Measurements from ENCODE around the gene CFDP1.
A peak's percentile ranks its signal among the peaks of the same experiment; 100 is the strongest.

Gene CFDP1

DNA sequence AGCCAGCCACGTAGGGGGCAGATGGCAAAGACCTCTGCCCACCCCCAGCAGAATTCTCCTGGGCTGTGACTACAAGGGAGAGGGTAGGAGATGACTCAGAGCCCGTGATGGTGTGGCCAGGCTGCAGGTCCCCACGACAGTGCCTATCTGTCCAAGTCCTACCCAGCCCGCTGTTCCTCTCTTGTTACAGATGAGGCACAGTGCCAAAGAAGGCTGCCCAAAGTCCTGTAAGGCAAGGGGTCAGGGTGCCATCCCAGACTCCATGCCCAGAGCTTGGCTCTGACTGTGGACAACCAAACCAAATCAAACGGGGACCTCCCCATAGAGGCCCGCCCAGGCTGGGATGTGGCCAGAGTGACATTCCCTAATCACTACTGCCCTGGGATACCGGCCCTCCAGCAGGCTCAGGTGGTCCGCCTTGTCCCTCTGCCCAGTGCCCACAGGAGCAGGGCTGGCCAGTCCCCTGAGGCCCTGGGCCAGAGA is 169.3 kb downstream of the CFDP1 start:
- DNase-seq = no peak

- DNase-seq = no peak
Measured at GRCh38 chr16:75263291-75263962, 169.9 kb downstream of the CFDP1 start.

DNA sequence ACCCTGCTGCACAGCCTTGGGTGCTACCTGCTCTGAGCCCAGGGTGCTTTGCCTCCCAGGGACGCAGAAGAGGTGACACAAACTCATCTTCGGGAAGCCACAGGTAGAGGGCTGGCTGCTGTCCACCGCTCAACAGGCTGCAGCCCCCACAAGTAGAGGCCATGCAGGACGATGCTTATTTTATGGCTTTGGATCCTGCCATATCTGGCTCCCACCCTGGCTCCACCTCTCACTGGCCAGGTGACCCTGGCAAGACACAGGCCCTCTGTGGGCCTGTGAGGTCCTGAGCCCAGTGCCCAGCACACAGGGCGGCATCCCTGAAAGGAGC is 170.5 kb downstream of the CFDP1 start:
- DNase-seq = no peak

GRCh38 chr16:75262104-75262799 is 171.1 kb downstream of the CFDP1 start:
- DNase-seq = no peak

DNA sequence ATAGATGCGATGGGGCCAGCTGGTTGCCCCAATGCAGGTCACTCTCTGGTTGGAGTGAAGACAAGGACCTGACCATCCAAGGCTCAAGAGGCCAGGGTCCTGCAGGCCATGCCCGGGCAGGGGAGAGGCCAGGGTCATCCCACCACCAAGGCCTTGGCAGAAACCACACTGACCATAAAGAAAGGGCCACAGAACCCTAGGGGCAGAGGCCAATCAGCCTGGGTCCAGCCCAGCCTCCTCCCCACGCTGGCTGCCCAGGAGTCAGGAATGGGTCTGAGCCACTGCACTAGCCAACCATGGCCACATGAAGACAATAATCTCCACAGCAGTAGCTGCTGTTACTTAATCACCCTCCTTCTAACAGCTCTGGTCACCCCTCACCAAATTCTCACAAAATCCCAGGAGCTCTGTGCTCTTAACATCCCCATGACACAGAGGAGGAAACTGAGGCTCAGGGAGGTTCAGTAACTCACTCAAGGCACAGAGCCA is 171.7 kb downstream of the CFDP1 start:
- DNase-seq = no peak

GRCh38 chr16:75260851-75261589 is 172.3 kb downstream of the CFDP1 start:
- no peak for DNase-seq

DNA sequence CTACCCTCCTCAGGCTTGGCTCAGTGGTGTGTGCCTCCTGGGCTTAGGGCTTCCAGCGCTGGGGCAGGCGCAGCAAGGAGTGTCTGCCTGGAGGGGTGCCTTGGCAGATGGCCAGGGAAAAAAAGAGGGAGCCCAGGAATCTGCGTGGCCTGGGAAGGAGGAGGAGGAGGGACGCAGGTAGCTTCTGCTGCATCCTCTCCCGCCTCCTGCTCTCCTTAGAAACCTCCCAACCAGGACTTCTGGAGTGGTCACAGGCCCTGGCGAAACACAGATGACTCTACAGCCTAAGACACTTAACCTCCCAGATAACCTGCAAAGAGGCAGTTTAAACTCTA is 174.5 kb downstream of the CFDP1 start:
- no peak for DNase-seq

- no peak for DNase-seq
Measured at GRCh38 chr16:75257886-75258806, 175.2 kb downstream of the CFDP1 start.

- no peak for DNase-seq
Measured at GRCh38 chr16:75256696-75257343, 176.5 kb downstream of the CFDP1 start.

- DNase-seq = no peak
Measured at GRCh38 chr16:75256059-75256571, 177.2 kb downstream of the CFDP1 start.

DNA sequence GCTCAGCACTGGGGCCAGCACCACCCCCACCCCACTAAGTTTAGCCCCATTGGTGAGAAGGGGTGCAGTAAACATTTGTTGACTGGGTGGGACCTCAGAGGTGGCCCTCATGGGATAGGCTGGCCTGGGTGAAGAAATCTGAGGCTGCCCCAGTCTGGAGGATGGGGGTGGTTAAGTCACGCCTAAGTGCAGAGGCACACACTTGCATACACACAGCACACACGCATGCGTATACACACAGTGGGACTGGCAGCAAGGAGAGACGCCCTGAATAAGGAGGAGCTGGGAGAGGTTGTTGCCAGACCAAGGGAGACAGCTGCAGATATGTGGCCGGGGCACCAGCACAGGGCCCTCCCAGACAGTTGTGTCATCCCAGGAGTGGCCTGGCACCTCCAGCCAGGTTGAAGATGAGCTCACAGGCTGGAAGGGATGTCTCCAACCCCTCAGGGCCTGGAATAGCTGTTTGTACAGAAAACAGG is 178.9 kb downstream of the CFDP1 start:
- DNase-seq = no peak

DNA sequence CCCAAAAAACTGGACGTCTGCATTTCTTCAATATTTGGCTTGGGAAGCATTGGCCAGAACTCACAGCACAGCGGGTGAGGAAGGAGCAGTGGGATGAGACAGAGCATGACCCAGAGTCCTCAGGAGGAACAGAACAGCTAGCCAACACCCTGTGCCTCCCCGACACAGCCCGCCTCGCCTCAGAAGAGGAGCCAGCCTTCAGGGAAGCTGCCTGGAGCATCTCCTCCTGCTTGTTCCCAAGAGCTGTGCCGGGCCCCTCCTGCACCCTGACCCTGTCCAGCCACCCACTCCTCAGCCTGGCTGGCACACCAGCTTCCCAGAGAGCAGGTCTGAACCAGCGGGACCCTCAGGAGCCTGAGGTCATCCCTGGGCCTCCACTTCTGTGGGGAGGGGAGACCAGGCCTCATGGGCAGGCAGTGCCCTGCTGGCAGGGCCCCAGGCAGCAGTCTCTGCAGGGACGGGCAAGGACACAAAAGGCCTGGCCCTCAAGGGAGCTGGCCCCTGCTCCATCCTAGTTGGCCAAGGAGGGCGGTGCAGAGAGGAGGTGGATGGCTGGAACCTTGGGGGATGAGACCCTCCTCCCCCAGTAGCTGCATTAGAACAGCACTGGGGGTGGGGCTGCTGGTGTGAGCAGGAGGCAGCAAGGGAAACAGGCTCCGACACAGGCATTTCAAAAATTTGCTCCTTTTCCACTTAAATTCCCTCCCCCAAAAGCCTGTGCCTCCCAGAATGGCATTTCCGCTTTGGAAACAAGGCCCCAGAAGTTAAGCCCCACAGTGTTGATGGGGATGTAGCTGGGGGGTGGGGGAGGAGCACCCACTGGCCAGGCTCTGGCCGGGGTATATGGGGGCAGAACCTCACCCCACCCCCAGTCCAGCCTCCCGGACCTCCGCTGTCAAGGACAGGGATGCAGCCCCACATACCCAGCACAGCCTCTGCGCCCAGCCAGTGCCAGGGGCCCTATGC is 180.1 kb downstream of the CFDP1 start:
- no peak for DNase-seq

DNA sequence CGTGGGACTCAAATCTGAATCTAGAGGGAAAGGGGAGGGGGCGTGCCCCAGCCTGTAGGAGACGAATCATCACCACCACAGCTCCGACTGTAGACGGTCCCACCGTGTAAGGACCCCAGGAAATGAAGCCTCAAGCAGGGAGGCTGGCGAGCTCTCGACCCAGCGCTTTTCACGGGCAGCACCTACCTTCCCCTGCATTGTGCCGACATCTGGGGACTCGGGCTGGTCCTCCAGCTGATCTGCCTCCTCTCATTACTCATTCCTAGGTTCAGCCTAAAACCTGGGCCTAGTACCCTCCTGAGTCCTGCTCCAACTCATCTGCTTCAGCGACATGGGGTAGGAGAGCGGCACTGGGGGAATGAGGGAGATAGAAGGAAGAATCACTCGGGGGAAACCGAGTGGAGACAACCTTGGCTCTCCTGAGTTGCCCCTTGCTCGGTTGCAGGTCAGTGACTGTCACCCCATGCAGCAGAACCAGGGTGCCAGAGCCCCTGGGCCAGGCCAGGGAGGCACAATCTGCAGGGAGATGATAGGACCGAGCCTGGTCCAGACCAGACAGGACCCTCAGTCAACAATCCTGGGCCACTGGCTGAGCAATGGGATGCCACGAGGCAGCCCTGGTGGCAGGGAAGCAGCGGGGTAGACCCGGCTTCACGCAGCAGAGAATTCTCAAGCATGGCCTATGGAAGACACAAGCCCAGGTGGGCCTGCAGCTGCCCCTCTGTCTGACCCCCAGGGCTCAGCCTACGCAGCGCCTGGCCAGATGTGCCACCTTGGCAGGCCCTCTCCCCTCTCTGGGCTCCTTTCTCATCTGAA is 181.0 kb downstream of the CFDP1 start:
- DNase-seq = no peak

- peak; percentile 58 for DNase-seq
Measured at GRCh38 chr16:75251280-75252048, 181.8 kb downstream of the CFDP1 start, which contains the start of gene BCAR1. BCAR1 (minus strand) TSS chr16:75251624; CDS start chr16:75251482, 142 bp downstream.

DNA sequence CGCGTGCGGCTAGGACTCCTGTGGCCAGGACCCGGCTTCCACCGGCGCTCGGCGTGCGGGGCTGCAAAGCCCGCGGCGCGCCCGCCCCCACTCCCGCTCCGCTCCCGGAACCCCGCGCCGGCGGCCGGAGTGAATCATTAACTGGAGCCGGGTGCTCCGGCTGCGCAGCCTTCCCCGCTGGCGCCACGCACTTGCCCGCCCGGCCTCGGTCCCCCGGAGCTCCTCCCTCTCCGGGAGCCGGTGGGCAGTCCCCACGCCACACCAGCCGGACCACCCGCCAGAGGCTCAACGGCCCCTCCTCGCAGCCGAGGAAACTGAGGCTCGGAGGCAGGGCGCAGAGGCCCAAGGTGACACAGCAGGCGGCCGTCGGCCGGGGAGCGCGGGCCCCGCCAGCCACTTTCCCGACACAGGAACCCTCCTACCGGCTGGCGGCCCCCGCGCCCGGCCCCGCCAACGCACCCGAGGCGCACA is 182.5 kb downstream of the CFDP1 start:
- DNase-seq = peak; percentile 10

- DNase-seq = no peak
Measured at GRCh38 chr16:75250089-75250808, 183.1 kb downstream of the CFDP1 start.

DNA sequence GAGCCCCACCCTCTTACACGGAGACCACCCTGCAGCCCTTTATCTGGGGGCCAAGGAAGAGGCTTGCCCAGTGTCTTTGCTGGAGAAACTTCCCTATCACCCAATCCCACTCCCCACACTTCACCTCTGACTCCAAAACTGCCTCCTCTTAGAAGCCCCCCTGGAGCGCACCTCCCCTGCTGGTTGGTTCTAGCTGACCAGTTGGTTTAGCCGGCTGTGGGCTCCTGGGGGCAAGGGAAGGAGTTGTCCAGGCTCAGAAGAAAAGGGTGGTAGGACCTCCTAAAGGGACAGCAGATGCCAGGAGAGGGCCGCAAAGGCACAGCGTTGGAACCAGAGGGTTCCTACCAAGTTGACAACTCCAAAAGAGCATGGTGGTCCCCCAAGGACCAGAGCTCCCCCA is 183.9 kb downstream of the CFDP1 start:
- DNase-seq = no peak

Measured in inflammatory macrophage treated with lipopolysaccharide for 4 hours (primary cell).